Measurements from ENCODE around the gene OBP2B. TPM values are rescaled to one million over a fixed set of nuclear protein-coding genes. Genes with fewer than 3 reads are reported as not detected.
A peak's percentile ranks its signal among the peaks of the same experiment; 100 is the strongest.

The OBP2B gene
- total RNA-seq, 2 donors from 2014 or later, result not detected

DNA sequence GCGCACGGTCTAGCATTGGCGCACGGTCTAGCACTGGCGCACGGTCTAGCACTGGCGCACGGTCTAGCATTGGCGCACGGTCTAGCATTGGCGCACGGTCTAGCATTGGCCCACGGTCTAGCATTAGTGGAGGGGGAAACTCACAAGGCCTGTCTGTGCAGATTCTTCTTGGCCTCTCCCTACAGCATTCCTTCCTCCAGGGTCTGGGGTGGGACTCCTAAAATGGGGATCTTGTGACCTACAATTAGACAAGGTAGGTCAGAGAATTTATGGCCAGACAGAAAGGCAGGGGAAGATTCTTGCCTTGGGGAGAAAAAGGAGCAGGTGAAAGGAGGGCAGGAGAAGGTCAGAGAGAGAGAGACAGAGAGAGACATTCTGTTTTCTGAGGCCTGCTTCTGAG lies 39.9 kb downstream of the OBP2B start:
- Mint-ChIP-seq H3K9me3 (no peaks in the 10 kb centered on the region), H3K4me3 (no peak overlapping the region), H3K36me3 (no peaks in the 10 kb centered on the region), H3K4me1 (ENCODE audit: low read depth in 2 of 2) (no peaks in the 10 kb centered on the region), H3K27ac (no peak overlapping the region), H3K27me3 (peaks cover 4 to 5% of the 10 kb centered on the region in 2 donors)
- ATAC-seq (no peak), DNase-seq (ENCODE audit: low spot score) (no peak)

DNA sequence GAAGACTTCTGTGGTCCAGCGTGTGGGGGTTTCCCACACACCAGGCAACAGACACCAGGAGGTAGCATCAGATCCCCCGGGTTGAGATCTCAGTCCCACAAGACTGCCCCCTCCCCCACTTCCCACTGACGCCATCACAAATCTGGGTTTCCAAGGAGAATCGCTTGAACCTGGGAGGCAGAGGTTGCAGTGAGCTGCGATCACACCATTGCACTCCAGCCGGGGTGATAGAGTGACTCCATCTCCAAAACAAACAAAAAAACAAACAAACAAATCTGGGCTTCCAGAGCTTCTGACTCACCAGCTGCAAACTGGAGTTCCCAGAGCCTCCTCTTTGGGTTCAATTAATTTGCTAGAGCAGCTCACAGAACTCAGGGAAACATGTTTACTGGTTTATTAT lies 40.6 kb downstream of the OBP2B start:
- no peak for ATAC-seq
- no peaks in the 10 kb centered on the region for H3K4me1 Mint-ChIP-seq (ENCODE audit: low read depth in 2 of 2)
- no peaks in the 10 kb centered on the region for H3K9me3 Mint-ChIP-seq
- H3K4me3 Mint-ChIP-seq, result no peak overlapping the region
- H3K27me3 Mint-ChIP-seq, result peaks cover 4 to 5% of the 10 kb centered on the region in 2 donors
- DNase-seq (ENCODE audit: low spot score), result no peak
- H3K36me3 Mint-ChIP-seq, result no peaks in the 10 kb centered on the region
- H3K27ac Mint-ChIP-seq, result peak overlapping the region in 1 of 2 donors; percentile 56

DNA sequence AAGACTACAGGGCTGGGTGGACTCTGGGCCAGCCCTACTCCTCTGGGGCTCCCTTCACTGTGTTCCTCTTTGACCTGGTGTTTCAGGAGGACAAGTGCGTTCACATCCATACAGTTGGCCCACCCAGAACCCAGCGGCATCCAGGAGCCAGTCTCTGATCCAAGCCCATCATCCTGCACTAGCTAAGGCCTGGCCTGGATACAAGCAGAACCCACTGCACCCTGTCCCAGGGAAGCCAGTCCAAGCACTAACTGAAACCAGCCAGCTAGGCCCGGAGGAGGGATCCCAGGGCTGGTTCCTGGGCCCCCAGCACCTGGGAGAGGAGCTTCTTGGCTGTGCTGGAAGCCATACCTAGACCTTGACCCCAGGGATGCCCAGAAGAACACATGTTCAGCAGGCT lies 41.3 kb downstream of the OBP2B start:
- H3K36me3 Mint-ChIP-seq, result no peaks in the 10 kb centered on the region
- H3K4me1 Mint-ChIP-seq (ENCODE audit: low read depth in 2 of 2), result no peaks in the 10 kb centered on the region
- ATAC-seq, result no peak
- no peak overlapping the region for H3K27ac Mint-ChIP-seq
- no peaks in the 10 kb centered on the region for H3K9me3 Mint-ChIP-seq
- no peak for DNase-seq (ENCODE audit: low spot score)
- no peak overlapping the region for H3K4me3 Mint-ChIP-seq
- peaks cover 4 to 5% of the 10 kb centered on the region in 2 donors for H3K27me3 Mint-ChIP-seq

DNA sequence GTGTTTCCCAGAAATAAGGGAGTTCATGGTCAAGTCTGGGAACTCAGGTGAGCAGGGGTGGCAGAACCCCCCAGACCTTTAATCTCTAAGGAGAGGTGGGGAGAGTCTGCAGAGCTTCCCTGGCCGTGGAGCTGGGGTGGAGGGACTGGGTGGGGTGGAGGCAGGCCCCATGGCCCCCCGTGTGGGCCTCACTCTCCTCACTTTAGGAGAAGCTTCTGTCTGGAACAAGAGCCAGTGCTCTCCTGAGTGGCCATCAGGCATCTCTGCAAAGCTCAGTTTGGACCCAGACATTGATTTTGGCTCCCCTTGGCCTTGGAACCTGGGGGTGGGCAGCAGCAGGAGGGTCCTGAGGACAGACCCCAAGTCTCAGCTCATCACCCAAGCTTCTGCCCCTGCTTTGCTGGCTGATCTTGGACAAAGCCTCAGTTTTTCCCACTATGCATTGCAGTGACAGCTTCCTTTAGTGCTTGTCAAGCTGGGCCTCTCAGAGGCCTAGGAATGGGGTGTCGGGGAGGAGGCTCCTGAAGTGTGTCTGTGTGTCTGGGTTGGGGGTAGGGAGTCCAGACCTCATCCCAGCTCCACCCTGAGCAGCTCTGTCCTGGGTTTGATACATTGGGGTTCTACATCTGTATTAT lies 41.8 kb downstream of the OBP2B start:
- no peaks in the 10 kb centered on the region for H3K36me3 Mint-ChIP-seq
- no peak for DNase-seq (ENCODE audit: low spot score)
- H3K4me1 Mint-ChIP-seq (ENCODE audit: low read depth in 2 of 2), result no peaks in the 10 kb centered on the region

DNA sequence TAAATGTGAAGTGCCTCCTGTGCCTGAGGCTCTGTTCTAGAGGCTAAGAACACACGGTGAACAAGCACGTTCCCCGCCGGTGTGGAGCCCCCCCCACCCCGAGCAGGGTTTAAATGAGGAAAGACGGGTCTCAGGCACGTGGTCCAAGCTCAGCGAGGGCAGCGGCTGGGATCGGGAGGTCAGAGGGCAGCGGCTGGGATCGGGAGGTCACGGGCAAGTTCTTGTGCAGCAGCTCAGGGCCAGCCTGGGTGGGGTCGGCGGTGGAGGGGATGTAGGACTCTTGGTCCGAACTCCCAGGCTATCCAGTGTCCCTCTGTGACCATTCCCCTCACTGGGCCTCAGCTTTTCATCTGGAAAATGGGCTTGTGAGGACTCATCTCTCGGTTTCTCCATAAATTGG lies 42.7 kb downstream of the OBP2B start:
- Mint-ChIP-seq H3K9me3 (no peaks in the 10 kb centered on the region), H3K27ac (no peak overlapping the region), H3K4me3 (no peak overlapping the region), H3K36me3 (no peaks in the 10 kb centered on the region), H3K27me3 (peaks cover 4 to 6% of the 10 kb centered on the region in 2 donors), H3K4me1 (ENCODE audit: low read depth in 2 of 2) (peaks cover 0 to 5% of the 10 kb centered on the region in 2 donors)
- ATAC-seq (no peak), DNase-seq (ENCODE audit: low spot score) (no peak)

More for the DNA sequence above, 41.8 kb downstream of the OBP2B start:
- Mint-ChIP-seq H3K27ac (no peak overlapping the region), H3K27me3 (peaks cover 4 to 5% of the 10 kb centered on the region in 2 donors), H3K9me3 (no peaks in the 10 kb centered on the region), H3K4me3 (no peak overlapping the region)
- ATAC-seq, result no peak

DNA sequence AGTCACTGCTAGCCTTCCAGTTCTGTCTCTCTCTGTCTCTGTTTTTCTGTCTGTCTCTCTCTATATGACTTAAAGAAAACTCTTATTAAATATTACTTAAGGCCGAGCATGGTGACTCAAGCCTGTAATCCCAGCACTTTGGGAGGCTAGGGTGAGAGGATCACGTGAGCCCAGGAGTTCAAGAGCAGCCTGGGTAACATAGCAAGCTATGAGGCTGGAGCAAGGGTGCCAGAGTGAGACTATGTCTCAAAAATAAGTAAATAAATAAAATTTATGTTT lies 43.7 kb downstream of the OBP2B start:
- Mint-ChIP-seq H3K27me3 (peaks cover 5 to 10% of the 10 kb centered on the region in 2 donors), H3K27ac (no peak overlapping the region), H3K36me3 (no peaks in the 10 kb centered on the region), H3K4me3 (no peak overlapping the region), H3K4me1 (ENCODE audit: low read depth in 2 of 2) (peaks cover 0 to 5% of the 10 kb centered on the region in 2 donors), H3K9me3 (no peaks in the 10 kb centered on the region)
- DNase-seq (ENCODE audit: low spot score), result no peak
- ATAC-seq, result no peak

DNA sequence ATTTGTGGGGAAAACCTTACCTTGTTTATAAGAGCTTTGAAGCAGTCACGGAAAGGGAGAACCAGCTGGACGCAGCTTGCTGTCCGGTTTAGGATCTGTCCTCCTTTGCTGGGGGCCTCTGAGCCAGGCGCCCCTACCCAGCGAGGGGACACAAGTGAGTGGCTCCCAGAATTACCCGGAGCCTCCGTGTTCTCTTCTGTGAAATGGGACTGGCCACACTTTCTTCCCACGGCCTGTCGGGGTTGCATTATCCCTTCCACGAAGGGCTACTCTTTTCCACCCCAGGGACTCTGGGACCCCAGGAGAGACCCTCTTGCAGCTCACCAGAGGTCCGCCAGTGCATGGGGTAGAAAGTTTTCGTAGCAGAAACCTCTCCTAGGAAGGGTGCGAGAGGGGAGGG lies 44.9 kb downstream of the OBP2B start:
- Mint-ChIP-seq H3K4me1 (ENCODE audit: low read depth in 2 of 2) (peaks cover 0 to 5% of the 10 kb centered on the region in 2 donors), H3K9me3 (no peaks in the 10 kb centered on the region), H3K36me3 (no peaks in the 10 kb centered on the region), H3K4me3 (peak overlapping the region; percentile 65), H3K27me3 (peaks cover 6 to 17% of the 10 kb centered on the region in 2 donors), H3K27ac (no peak overlapping the region)
- no peak for ATAC-seq
- DNase-seq (ENCODE audit: low spot score), result no peak

DNA sequence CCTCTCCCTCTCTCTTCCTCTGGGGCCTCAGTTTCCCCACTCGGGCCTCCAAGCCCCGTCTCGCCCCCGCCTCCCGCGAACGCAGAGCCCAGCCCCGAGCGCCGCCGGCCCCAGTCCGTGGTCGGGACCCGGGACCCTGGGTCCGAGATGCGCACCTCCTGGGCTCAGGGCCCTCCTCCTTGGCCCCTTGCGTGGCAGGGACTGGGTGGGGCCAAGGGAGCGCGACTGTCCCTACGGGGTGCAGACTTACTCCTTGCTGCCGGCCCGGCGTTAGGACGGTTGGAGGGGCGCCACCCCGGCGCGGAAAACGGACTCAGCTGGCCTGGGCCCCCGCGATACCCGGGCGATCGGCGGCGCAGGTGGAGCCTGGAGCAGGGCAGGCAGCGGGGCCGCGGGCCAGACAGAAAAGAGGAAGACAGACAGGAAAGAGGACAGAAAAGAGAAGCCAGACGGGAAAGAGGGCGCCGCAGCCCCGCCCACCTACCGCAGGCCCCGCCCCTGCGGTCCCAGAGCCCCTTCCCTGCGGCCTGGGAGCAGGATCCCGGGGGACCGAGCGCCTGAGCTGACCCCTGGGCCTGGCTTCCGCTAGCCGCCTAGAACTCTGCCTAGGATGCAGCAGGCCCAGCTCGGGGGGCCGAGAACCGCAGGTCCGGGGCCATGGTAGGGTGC lies 45.4 kb downstream of the OBP2B start, which contains the start of gene GBGT1:
GBGT1 (minus strand) TSS at position 411 of the 669 bp plus-strand sequence. CDS start 1,502 bp downstream, outside the sequence.
- Mint-ChIP-seq H3K4me1 (ENCODE audit: low read depth in 2 of 2) (peaks cover 0 to 5% of the 10 kb centered on the region in 2 donors), H3K9me3 (no peaks in the 10 kb centered on the region), H3K4me3 (peak within 1 kb of the TSS; percentile 65), H3K27me3 (peaks cover 6 to 17% of the 10 kb centered on the region in 2 donors), H3K27ac (no peak within 1 kb of the TSS), H3K36me3 (no peaks in the 10 kb centered on the region)
- no peak for DNase-seq (ENCODE audit: low spot score)
- peak; percentile 67 to 73 for ATAC-seq

DNA sequence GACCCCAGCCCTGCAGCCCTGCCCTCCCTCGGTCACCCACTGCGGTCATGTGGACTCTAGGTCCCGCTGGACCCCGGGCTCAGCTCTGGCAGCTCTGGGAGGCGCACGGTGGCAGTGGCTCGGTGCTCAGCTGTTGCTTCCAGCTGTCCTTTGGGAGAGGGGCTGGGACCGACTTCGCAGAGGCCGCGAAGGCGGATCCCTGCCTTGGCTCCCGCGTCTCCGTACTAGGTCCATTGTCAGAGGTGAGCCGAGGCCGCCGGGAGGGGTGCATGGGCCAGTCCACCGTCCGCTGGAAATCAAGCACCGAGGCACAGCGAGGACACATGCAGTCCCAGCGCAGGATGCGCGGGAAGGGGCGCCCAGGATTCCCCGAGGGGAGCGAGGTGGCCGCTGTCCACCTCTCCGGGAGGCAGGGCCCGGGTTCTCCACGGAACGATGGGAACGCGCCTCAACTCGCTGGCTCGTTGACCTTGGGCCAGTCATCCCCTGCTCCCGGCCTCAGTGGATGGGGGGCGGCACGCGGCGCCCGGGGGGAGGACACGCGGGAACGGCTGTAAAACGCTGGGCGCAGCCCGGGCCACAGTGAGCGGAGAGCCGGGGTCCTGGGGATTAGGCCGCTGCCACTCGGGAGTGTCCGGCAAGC lies 46.1 kb downstream of the OBP2B start:
- DNase-seq (ENCODE audit: low spot score) (no peak), ATAC-seq (no peak)
- Mint-ChIP-seq H3K36me3 (no peaks in the 10 kb centered on the region), H3K4me3 (peak overlapping the region; percentile 50), H3K27me3 (peaks cover 6 to 17% of the 10 kb centered on the region in 2 donors), H3K9me3 (no peaks in the 10 kb centered on the region), H3K27ac (no peak overlapping the region), H3K4me1 (ENCODE audit: low read depth in 2 of 2) (peaks cover 0 to 5% of the 10 kb centered on the region in 2 donors)

DNA sequence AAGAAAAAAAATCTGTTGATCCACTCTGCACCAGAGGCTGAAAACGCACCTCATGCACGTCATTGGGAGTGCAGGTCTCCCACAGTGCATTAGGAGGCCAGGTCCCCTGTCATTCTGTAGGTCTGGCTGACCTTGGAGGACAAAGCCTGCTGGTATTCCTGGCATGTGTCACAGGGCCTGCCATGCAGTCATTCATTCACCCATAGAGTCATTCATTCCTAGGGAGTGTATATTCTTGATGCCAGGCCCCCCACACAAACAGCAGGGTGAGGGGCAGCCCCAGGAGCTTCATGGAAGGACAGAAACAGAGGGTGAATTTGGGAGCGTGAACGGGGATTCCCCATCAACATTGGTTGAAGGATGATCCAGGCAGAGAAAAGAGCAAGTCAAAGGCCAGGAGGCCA lies 47.5 kb downstream of the OBP2B start:
- no peak overlapping the region for H3K27ac Mint-ChIP-seq
- H3K9me3 Mint-ChIP-seq, result no peaks in the 10 kb centered on the region
- peak overlapping the region; percentile 24 for H3K4me3 Mint-ChIP-seq

DNA sequence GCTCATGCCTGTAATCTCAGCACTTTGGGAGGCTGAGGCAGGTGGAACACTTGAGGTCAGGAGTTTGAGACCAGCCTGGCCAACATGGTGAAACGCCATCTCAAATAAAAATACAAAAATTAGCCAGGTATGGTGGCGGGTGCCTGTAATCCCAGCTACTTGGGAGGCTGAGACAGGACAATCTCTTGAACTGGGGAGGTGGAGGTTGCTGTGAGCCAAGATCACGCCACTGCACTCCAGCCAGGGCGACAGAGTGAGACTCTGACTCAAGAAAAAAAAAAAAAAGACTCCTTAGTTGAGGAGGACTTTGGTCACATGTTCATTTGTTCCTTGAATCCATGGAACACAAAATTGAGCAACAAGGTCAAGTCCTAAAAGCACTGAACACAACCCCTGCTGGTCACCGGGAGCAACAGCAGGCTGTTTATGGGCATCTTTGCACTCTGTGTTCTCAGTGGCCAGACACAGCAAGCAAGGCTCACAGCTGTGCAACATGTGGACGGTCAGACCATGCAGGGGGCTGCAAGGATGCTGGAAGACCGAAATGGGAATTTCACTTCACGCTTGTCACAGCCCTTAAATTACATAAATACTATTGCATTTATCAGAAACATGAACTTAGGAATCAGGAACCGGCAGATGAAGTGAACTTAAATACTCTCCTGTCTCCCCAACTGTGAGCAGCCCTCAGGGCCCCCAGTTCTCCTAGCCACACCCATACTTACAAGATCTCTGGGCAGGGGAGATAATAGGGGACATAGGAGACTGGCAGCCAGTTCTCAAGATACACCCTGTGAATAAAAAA lies 48.1 kb downstream of the OBP2B start:
- Mint-ChIP-seq H3K36me3 (no peaks in the 10 kb centered on the region), H3K27ac (no peak overlapping the region), H3K4me1 (ENCODE audit: low read depth in 2 of 2) (peaks cover 0 to 5% of the 10 kb centered on the region in 2 donors), H3K9me3 (no peaks in the 10 kb centered on the region), H3K4me3 (no peak overlapping the region), H3K27me3 (peaks cover 6 to 17% of the 10 kb centered on the region in 2 donors)
- ATAC-seq (peak; percentile 51 to 70), DNase-seq (ENCODE audit: low spot score) (no peak)

More for the DNA sequence above, 47.5 kb downstream of the OBP2B start:
- DNase-seq (ENCODE audit: low spot score), result no peak
- Mint-ChIP-seq H3K4me1 (ENCODE audit: low read depth in 2 of 2) (peaks cover 0 to 5% of the 10 kb centered on the region in 2 donors), H3K36me3 (no peaks in the 10 kb centered on the region), H3K27me3 (peaks cover 6 to 17% of the 10 kb centered on the region in 2 donors)
- no peak for ATAC-seq

DNA sequence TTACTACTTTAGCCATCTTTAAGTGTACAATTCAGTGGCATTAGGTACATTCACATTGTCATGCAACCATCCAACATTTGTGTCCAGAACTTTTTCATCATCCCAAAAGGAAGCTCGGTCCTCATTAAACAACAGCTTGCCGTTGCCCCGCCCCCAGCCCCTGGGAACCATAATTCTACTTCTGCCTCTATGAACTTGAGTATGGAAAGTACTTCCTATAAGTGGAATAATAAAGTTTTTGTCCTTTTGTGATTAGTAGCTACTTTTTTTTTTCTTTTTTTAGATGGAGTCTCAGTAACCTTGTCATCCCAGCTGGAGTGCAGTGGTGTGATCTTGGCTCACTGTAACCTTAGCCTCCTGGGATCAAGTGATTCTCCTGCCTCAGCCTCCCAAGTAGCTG lies 50.4 kb downstream of the OBP2B start:
- H3K9me3 Mint-ChIP-seq, result no peaks in the 10 kb centered on the region
- DNase-seq (ENCODE audit: low spot score) (no peak), ATAC-seq (no peak)
- no peak overlapping the region for H3K27ac Mint-ChIP-seq
- H3K4me3 Mint-ChIP-seq, result no peak overlapping the region
- no peaks in the 10 kb centered on the region for H3K36me3 Mint-ChIP-seq
- H3K27me3 Mint-ChIP-seq, result peaks cover 6 to 17% of the 10 kb centered on the region in 2 donors
- peaks cover 0 to 5% of the 10 kb centered on the region in 2 donors for H3K4me1 Mint-ChIP-seq (ENCODE audit: low read depth in 2 of 2)

Data from natural killer cell treated with Interleukin-12 subunit alpha and Interleukin-12 subunit beta and Interleukin-15 and Interleukin-18, amount 100 ng/mL, for 72 hours (primary cell).